ENCODE data around the gene SLCO3A1. TPM values are rescaled to one million over a fixed set of nuclear protein-coding genes. Genes with fewer than 3 reads are reported as not detected.

SLCO3A1 gene
- total and polyA plus RNA-seq, 12 donors: 1.8 to 26.6 (median 17.2) TPM

DNA sequence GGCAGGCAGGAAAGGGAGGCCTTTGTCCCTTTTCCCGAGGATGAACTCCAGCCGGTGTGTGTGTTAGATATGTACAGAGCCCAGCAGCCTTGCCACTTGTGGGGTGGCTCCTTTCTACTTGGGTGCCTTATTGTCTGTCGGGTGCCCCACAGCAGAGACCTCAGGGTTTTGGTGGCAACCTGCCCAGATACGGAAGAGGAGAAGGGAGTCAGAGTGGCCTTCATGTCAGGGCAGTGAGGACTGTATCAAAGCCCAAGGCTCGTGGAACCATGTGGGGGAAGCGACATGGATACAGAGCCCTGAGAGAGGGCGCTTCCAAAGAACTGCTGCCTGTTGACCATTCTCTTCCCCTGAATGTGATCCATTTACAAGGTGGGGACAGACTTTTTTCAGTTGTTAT is 166.2 kb downstream of the SLCO3A1 start:
- TF ChIP-seq, protein P1, sequence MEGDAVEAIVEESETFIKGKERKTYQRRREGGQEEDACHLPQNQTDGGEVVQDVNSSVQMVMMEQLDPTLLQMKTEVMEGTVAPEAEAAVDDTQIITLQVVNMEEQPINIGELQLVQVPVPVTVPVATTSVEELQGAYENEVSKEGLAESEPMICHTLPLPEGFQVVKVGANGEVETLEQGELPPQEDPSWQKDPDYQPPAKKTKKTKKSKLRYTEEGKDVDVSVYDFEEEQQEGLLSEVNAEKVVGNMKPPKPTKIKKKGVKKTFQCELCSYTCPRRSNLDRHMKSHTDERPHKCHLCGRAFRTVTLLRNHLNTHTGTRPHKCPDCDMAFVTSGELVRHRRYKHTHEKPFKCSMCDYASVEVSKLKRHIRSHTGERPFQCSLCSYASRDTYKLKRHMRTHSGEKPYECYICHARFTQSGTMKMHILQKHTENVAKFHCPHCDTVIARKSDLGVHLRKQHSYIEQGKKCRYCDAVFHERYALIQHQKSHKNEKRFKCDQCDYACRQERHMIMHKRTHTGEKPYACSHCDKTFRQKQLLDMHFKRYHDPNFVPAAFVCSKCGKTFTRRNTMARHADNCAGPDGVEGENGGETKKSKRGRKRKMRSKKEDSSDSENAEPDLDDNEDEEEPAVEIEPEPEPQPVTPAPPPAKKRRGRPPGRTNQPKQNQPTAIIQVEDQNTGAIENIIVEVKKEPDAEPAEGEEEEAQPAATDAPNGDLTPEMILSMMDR (IDR thresholded peaks at IDR 0.05): no peak
- no peak for TF ChIP-seq POLR2A (IDR thresholded peaks at IDR 0.05)
- Histone ChIP-seq H3K36me3 (replicated peaks in 1 of 2) (no peaks in the 10 kb centered on the region), H3K4me3 (no peak overlapping the region), H3K27ac (no peak overlapping the region), H3K27me3 (no peaks in the 10 kb centered on the region), H3K4me1 (replicated peaks in 1 of 2) (no peaks in the 10 kb centered on the region), H3K9me3 (replicated peaks in 1 of 3) (no peaks in the 10 kb centered on the region)
- intact Hi-C loops (cut with DNase I): no loop called here
- DNase-seq: peak in 2 of 7 donors; percentile 27 to 31
- 62 to 78% (median 76%) methylated on average over 7 of the region's 7 CpGs for WGBS, 4 donors

DNA sequence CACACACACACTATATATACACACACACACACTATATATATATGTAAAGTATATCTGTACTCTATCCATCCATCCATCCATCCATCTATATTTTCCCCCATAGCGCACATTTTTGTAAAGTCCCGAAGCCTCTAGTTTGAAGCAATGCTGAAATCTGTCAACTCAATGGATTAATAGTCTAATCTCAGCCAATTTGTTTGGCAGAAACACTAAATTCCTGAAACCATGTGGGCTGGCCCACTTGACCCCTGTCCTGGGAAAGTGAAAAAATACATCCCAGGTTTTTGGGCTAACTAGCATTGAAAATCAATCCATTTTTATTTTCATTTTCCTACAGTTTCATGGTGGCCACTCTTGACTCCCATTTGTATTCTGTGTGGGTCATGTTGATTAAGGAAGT is 166.7 kb downstream of the SLCO3A1 start:
- no peak overlapping the region for H3K27ac ChIP-seq
- no peaks in the 10 kb centered on the region for H3K27me3 ChIP-seq
- TF ChIP-seq, protein P1 (IDR thresholded peaks at IDR 0.05): no peak
- TF ChIP-seq POLR2A (IDR thresholded peaks at IDR 0.05): no peak
- no peak for DNase-seq
- no peaks in the 10 kb centered on the region for H3K36me3 ChIP-seq (replicated peaks in 1 of 2)
- WGBS, 4 donors: 72 to 76% (median 74%) methylated on average over 2 of the region's 2 CpGs
- no peak overlapping the region for H3K4me3 ChIP-seq
- no peaks in the 10 kb centered on the region for H3K9me3 ChIP-seq (replicated peaks in 1 of 3)
- H3K4me1 ChIP-seq (replicated peaks in 1 of 2): no peaks in the 10 kb centered on the region
- intact Hi-C loops (cut with DNase I): no loop called here

DNA sequence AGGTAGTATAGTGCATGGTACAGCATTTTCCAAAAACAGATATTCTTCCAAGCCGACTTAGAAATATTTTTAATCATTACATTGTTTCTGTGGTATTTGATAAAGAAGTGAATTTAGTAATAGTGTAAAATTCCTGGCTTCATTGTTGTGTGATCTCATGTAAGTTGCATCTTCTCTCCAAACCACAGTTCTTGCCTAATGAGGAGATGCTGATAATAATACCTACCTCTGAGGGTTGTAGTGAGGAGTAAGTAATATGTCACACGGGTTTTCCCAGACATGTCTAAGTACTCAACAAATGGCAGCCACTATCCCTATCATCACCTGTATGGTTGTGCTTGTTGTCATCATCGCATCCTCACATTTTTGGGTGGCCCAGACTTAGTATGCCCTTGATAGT is 167.3 kb downstream of the SLCO3A1 start:
- Histone ChIP-seq H3K27me3 (no peaks in the 10 kb centered on the region), H3K36me3 (replicated peaks in 1 of 2) (no peaks in the 10 kb centered on the region), H3K4me3 (no peak overlapping the region), H3K4me1 (replicated peaks in 1 of 2) (no peaks in the 10 kb centered on the region), H3K27ac (no peak overlapping the region), H3K9me3 (replicated peaks in 1 of 3) (no peaks in the 10 kb centered on the region)
- TF ChIP-seq POLR2A (IDR thresholded peaks at IDR 0.05): no peak
- TF ChIP-seq, protein P1 (IDR thresholded peaks at IDR 0.05): no peak
- intact Hi-C loops (cut with DNase I): no loop called here
- no peak for DNase-seq
- 86 to 94% (median 90%) methylated on average over 3 of the region's 3 CpGs for WGBS, 4 donors

DNA sequence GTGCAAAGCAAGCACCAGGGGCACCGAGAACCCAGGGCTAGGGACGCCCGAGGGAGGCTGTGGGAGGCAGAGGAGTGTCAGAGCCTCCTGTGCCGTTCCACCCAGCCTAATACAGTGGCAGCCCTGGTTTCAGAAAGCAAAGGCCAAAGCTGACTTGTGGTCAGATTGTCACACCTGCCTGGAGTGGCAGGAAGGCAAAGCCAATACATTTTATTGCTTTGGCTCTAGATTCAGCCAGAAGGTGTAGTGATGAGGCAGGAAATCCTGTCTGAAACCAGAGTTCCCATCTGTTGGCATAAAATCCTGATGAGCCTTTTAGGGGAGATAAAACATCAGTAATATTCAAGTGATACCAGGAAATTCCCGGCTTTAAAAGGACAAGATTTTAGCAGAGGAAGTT is 168.3 kb downstream of the SLCO3A1 start:
- Histone ChIP-seq H3K4me1 (replicated peaks in 1 of 2) (no peaks in the 10 kb centered on the region), H3K27ac (no peak overlapping the region), H3K9me3 (replicated peaks in 1 of 3) (no peaks in the 10 kb centered on the region), H3K36me3 (replicated peaks in 1 of 2) (no peaks in the 10 kb centered on the region), H3K4me3 (no peak overlapping the region), H3K27me3 (no peaks in the 10 kb centered on the region)
- intact Hi-C loops (cut with DNase I): no loop called here
- TF ChIP-seq, protein P1 (IDR thresholded peaks at IDR 0.05): no peak
- TF ChIP-seq POLR2A (IDR thresholded peaks at IDR 0.05): no peak
- 75 to 79% (median 76%) methylated on average over 3 to 5 of the region's 5 CpGs for WGBS, 4 donors
- no peak for DNase-seq

All from adrenal gland (tissue), 12 donors.